Measurements from ENCODE around the gene CDCA5.

Gene CDCA5

DNA sequence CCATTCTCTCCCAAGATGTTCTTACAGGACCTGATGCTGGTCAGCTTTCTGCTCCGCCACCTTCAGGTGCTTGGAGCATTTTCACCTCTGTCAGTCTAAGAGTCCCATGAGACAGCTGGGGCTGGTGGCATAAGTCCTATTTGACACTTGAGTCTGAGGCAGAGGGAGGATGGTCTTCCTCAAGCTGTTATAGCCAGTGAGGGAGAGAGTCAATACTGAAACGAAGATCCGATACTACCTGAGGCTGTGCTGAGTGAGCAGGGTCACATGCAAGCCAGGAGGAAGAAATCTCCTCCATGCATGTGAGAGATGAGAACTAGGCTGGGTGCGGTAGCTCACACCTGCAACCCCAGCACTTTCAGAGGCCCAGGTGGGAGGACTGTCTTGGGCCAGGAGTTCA is 5.8 kb upstream of the CDCA5 start:
- H3K4me3 ChIP-seq (ENCODE audit: low read depth, low read length), result no peak overlapping the region
- no peak for DNase-seq (ENCODE audit: low read depth)
- TF ChIP-seq, protein P1, sequence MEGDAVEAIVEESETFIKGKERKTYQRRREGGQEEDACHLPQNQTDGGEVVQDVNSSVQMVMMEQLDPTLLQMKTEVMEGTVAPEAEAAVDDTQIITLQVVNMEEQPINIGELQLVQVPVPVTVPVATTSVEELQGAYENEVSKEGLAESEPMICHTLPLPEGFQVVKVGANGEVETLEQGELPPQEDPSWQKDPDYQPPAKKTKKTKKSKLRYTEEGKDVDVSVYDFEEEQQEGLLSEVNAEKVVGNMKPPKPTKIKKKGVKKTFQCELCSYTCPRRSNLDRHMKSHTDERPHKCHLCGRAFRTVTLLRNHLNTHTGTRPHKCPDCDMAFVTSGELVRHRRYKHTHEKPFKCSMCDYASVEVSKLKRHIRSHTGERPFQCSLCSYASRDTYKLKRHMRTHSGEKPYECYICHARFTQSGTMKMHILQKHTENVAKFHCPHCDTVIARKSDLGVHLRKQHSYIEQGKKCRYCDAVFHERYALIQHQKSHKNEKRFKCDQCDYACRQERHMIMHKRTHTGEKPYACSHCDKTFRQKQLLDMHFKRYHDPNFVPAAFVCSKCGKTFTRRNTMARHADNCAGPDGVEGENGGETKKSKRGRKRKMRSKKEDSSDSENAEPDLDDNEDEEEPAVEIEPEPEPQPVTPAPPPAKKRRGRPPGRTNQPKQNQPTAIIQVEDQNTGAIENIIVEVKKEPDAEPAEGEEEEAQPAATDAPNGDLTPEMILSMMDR (IDR thresholded peaks at IDR 0.05; ENCODE audit: low read depth, low read length, missing control alignments), result no peak

DNA sequence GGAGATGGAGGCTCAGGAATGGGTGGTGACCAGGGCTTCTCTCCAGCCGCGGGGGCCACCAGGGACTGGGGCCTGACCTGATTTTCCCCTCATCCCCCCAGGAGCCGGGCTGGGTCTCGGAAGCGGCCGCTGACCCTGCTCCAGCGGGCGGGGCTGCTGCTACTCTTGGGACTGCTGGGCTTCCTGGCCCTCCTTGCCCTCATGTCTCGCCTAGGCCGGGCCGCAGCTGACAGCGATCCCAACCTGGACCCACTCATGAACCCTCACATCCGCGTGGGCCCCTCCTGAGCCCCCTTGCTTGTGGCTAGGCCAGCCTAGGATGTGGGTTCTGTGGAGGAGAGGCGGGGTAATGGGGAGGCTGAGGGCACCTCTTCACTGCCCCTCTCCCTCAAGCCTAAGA is 4.0 kb upstream of the CDCA5 start:
- H3K4me3 ChIP-seq (ENCODE audit: low read depth, low read length), result no peak overlapping the region
- TF ChIP-seq, protein P1 (IDR thresholded peaks at IDR 0.05; ENCODE audit: low read depth, low read length, missing control alignments), result no peak
- no peak for DNase-seq (ENCODE audit: low read depth)

DNA sequence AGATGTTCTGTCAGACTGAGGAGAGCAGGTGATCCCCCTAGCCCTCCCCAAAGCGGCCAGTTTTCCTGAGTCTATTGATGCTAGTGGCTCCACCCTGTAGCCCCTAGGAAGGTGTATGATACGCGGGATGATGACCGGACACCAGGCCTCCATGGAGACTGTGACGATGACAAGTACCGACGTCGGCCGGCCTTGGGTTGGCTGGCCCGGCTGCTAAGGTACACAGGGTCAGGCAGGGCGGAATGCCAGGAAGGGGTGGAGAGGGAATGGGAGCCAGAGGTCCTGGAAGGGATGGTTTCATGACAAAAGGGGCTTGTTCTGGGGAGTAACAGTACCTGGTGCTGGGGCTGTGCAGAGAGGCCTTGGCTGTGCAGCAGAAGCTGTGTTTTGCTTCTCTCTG is 3.4 kb upstream of the CDCA5 start:
- H3K4me3 ChIP-seq (ENCODE audit: low read depth, low read length), result no peak overlapping the region
- TF ChIP-seq, protein P1 (IDR thresholded peaks at IDR 0.05; ENCODE audit: low read depth, low read length, missing control alignments), result no peak
- DNase-seq (ENCODE audit: low read depth), result no peak

DNA sequence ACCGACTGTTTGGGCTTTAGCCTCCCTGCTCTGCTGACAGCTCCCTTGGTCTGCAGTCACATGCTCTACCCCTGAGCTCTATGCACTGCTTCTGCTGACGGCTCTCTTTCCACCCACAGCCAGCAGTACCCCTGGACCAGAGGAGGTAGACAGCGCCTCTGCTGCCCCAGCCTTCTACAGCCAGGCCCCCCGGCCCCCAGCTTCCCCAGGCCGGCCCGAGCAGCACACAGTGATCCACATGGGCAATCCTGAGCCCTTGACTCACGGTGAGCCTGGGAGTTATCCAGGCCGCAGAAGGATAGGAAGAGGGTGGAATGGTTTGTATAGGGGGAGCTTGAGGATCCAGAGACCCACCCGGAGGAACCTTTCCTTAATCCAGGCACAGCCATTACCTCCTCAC is 3.0 kb upstream of the CDCA5 start:
- no peak for DNase-seq (ENCODE audit: low read depth)
- TF ChIP-seq, protein P1 (IDR thresholded peaks at IDR 0.05; ENCODE audit: low read depth, low read length, missing control alignments), result no peak
- no peak overlapping the region for H3K4me3 ChIP-seq (ENCODE audit: low read depth, low read length)

DNA sequence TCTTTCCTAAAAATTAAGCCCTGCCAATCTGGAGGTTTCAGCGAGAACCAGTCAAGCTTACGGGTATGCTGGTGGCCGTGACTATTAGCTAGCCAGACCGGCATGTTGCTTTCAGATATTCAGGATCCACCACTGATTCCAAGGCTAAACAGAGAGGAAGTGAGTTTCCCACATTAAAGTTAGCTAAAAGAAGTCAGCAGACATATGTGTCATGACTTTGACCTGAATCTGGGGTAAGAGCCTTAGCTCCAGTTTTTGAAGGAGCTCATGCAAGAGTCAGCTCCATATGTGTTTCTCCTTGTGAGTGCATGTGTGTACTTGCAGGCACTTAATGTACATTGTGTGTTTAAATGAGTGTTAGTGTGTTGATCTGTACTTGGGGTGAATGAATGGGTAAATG is 1.6 kb upstream of the CDCA5 start:
- H3K4me3 ChIP-seq (ENCODE audit: low read depth, low read length), result no peak overlapping the region; the same call in 1 of the 2 replicates
- no peak for DNase-seq (ENCODE audit: low read depth)
- TF ChIP-seq, protein P1 (IDR thresholded peaks at IDR 0.05; ENCODE audit: low read depth, low read length, missing control alignments), result no peak

DNA sequence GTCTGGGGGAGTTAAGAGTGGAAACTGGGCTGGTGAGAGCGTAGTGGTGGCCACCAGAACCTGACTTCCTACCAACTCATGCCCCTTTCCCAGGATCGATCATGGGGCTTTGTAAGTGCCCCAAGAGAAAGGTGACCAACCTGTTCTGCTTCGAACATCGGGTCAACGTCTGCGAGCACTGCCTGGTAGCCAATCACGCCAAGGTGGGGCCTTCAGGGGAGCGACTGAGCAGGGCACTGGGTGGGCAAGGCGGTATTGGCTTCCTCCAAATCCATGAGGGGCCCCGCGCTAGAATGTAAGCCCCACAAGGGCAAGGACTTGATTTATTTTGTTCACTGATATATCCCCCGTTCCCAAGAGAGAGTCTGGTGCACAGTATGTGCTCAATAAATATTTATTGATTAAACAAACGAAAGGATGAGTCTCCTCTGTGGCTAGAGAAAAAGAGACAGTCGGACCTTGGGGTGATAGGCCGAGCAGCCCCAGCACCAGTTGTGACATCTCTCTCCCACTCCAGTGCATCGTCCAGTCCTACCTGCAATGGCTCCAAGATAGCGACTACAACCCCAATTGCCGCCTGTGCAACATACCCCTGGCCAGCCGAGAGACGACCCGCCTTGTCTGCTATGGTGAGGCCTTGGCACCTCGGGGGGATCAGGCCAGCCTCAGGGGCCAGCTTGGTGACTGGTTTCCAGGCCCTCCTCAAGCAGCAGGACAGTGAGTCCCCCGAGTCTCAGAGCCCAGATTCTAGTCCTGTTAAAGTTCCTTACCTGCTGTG is 947 bp upstream of the CDCA5 start:
- TF ChIP-seq, protein P1 (IDR thresholded peaks at IDR 0.05; ENCODE audit: low read depth, low read length, missing control alignments), result no peak
- peak overlapping the region; percentile 92 for H3K4me3 ChIP-seq (ENCODE audit: low read depth, low read length)
- DNase-seq (ENCODE audit: low read depth), result no peak
